RWPE1 (cell line): ENCODE measurements around the gene CIAO1.
"Not testable (repeated sequence)": the region's sequence is repeated elsewhere in the genome, so short reads cannot be mapped to it uniquely, and the experiment has no call there.

Experiments used
- CTCF ChIA-PET: fragments of 350-600 bp; sonication (Branson Sonifier 250); formaldehyde crosslinking; extraction: SDS; loops from one replicate; lab custom pipeline; 2021; lab: Yijun Ruan, JAX
- POLR2A ChIA-PET: fragments of 400-600 bp; formaldehyde crosslinking; extraction: SDS; loops from one replicate; lab custom pipeline; 2020; ENCODE audit warnings: antibody characterized with exemption; ENCODE audit not compliant: low non-redundant PET; lab: Yijun Ruan, JAX
- DNase-seq: peaks from one replicate; pipeline ENCODE4 v3.0.0; 2012; ENCODE audit warnings: low spot score
- H3K27ac ChIP-seq: fragments of 450-650 bp; 2 replicates; pipeline ENCODE4 v1.5.1; 2017
- TF ChIP-seq, protein P1 (sequence below): fragments of 450-650 bp; conservative IDR thresholded peaks from 2 replicates; pipeline ENCODE4 v1.5.1; 2017; ENCODE audit warnings: low read depth, mild to moderate bottlenecking

The CIAO1 gene

DNA sequence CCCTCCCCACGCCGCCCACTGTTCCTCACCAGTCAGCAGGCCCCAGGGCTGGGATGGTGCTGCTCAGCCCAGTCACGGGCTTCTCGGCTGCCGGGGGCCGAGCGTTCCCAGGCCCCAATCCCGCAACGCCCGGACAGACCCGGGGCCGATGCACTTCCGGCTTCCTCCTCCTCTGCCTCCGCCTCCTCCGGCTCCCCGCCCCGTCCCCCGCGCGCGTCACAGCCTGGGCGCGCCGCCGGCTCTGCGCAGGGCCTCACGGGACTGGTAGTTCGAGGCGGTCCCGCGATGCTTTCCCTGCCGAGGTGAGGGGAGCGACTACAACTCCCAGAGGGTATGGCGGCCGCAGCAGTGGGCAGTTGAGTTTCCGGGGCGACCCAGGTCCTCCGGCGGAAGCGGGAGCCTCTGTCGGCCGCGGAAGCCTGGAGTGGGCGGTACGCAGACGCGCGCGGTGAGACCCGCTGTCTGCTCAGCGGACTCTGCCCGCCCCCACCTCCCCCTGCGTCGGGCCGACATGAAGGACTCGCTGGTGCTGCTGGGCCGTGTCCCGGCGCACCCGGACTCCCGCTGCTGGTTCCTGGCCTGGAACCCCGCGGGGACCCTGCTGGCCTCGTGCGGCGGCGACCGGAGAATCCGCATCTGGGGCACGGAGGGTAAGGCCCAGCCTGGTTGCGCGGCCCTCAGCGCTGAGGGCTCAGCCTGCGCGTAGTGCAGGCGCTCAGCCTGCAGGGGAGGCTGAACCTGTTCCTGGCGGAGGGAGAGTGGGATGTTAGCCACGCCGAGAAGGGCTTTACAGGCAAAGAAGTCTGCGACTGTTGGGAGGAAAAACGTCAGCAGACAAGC is at the start of gene CIAO1, which contains the start of gene TMEM127:
Gene CIAO1 (plus strand): TSS at position 386 of the 840 bp plus-strand sequence. CDS start 126 bp downstream, at position 512.
Gene TMEM127 (minus strand): TSS at position 158 of the 840 bp plus-strand sequence. CDS start 616 bp downstream, outside the sequence.
- peak; percentile 95 for DNase-seq
- POLR2A ChIA-PET: no interaction called here
- TF ChIP-seq, protein P1, sequence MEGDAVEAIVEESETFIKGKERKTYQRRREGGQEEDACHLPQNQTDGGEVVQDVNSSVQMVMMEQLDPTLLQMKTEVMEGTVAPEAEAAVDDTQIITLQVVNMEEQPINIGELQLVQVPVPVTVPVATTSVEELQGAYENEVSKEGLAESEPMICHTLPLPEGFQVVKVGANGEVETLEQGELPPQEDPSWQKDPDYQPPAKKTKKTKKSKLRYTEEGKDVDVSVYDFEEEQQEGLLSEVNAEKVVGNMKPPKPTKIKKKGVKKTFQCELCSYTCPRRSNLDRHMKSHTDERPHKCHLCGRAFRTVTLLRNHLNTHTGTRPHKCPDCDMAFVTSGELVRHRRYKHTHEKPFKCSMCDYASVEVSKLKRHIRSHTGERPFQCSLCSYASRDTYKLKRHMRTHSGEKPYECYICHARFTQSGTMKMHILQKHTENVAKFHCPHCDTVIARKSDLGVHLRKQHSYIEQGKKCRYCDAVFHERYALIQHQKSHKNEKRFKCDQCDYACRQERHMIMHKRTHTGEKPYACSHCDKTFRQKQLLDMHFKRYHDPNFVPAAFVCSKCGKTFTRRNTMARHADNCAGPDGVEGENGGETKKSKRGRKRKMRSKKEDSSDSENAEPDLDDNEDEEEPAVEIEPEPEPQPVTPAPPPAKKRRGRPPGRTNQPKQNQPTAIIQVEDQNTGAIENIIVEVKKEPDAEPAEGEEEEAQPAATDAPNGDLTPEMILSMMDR: peak; percentile 39; the same call in 1 of the 2 replicates
- CTCF ChIA-PET: no interaction called here
- peak within 1 kb of the TSS; percentile 76 for H3K27ac ChIP-seq

DNA sequence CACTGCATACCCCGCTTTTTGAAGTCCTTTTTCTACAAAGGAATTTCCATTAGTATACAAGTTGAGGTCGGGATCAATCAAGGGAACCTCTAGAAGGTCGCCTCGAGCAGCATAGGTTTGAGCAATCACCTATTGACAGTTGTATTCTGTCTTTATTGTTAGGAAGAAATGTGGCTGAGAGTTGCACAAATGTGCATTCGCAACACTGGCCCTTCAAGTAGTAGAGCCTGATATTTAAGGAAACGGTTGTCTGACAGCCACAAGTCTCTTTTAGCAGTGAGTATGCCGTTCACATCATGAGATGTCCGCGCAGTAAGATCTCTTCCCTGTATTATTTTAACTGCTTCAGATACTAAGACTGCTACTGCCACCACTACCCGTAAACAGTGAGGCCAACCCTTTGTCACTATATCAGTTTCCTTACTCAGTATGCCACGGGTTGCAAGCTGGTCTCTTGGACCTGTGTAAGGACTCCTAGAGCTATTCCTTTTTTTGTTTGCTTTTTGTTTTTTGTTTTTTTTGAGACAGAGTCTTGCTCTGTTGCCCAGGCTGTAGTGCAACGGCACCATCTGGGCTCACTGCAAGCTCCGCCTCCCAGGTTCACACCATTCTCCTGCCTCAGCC is 47.4 kb upstream of the CIAO1 start:
- CTCF ChIA-PET: no interaction called here

GRCh38 chr2:96219959-96220358 is 46.1 kb upstream of the CIAO1 start:
- DNase-seq, H3K27ac ChIP-seq, POLR2A ChIA-PET: not testable (repeated sequence)
- CTCF ChIA-PET: interaction anchor here (0.6 kb wide), 1 partner anchor 945 kb away, joined by 3 read pairs; no protein-coding TSS in a partner anchor

More for the DNA sequence above, 47.4 kb upstream of the CIAO1 start:
- TF ChIP-seq, protein P1: no peak
- H3K27ac ChIP-seq: no peak overlapping the region
- POLR2A ChIA-PET: no interaction called here
- no peak for DNase-seq

GRCh38 chr2:96221106-96221505 is 44.9 kb upstream of the CIAO1 start:
- DNase-seq, H3K27ac ChIP-seq, POLR2A ChIA-PET, CTCF ChIA-PET: not testable (repeated sequence)

DNA sequence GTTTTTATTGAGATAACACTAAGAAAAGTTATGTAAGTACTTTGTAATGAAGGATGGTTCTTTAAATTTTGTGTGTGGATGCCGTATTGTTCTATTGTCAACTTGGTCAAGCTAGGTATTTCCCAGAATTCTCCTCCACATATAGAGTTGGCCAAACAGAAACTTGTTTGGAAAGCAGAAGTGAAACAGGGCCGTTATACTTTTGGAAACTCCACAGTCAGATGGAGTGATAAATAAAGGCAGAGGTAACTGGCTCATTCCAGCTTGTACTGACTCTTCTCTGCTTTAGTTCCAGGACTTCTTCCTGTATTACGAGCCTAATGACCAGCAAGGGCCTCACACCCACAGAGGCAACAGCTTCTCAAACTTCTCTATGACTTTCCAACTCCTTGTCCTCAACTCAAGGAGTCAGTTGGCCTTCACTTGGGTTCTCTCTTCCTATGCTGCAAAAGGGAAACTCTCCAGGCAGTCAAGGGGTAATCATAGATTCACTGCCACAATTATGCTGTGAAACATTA is 41.0 kb upstream of the CIAO1 start:
- TF ChIP-seq, protein P1: no peak
- CTCF ChIA-PET: no interaction called here
- POLR2A ChIA-PET: interaction anchor here (0.6 kb wide), 1 partner anchor 43 kb away, joined by 3 read pairs; no protein-coding TSS in a partner anchor
- no peak for DNase-seq
- H3K27ac ChIP-seq: no peak overlapping the region

DNA sequence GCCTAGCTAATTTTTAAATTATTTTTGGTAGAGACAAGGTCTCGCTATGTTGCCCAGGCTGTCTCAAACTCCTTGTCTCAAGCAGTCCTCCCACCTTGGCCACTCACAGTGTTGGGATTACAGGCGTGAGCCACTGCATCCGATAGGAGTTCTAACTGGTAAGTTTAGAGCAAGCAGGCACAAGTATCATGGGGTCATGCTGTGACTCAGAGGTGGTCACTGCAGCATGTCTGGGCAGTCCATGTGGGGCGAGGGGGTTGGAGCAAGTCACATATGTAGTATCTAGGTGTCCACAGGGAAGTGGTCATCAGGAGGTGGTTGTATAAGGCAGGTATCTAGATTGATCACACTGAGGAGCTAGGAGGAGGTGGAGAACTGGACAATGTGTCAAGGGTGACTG is 34.7 kb upstream of the CIAO1 start:
- ChIA-PET CTCF (no interaction called here), POLR2A (no interaction called here)
- no peak for DNase-seq

DNA sequence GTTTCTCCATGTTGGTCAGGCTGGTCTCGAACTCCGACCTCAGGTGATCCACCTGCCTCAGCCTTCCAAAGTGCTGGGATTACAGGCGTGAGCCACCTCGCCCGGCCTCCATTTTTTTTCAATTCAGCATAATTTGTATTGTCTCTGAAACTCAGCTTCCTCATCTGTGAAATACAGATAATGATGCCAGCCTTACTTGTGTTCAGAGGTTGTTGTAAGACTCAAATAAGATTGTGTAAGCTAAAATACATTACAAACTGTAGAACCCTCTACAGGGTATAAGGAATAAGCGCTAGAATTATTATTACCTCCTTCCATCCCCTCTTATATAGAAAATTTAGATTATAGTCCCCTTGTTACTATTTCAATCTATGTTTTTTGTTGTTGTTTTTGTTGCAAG is 32.6 kb upstream of the CIAO1 start:
- no peak for DNase-seq
- H3K27ac ChIP-seq: no peak overlapping the region
- ChIA-PET CTCF (interaction anchor here (0.6 kb wide), 1 partner anchor 26 kb away, joined by 3 read pairs; no protein-coding TSS in a partner anchor), POLR2A (no interaction called here)
- TF ChIP-seq, protein P1: no peak

More for the DNA sequence above, 34.7 kb upstream of the CIAO1 start:
- TF ChIP-seq, protein P1: no peak
- H3K27ac ChIP-seq: no peak overlapping the region
